Naive thymus-derived CD4-positive, alpha-beta T cell (primary cell): ENCODE measurements around the gene MAP1LC3A. TPM values are rescaled to one million over a fixed set of nuclear protein-coding genes. Genes with fewer than 3 reads are reported as not detected.

Experiments used
- ATAC-seq: fragments of 150-1000 bp; cut with Tn5 transposase; 2 replicates; pipeline ENCODE4 v1.10.0; 2021; ENCODE audit warnings: mild to moderate bottlenecking, moderate library complexity
- CTCF ChIA-PET: fragments of 350-600 bp; sonication (Branson Sonifier 250); formaldehyde crosslinking; loops from one replicate; lab custom pipeline; 2021; ENCODE audit warnings: antibody characterized with exemption; lab: Charles Lee
- POLR2A ChIA-PET: fragments of 350-600 bp; sonication (Branson Sonifier 250); formaldehyde crosslinking; loops from one replicate; lab custom pipeline; 2021; ENCODE audit warnings: antibody characterized with exemption, inconsistent platforms; lab: Charles Lee
- DNase-seq, 9 donors: peaks; one replicate each; pipeline versions ENCODE4 v3.0.0 to v3.0.0-alpha.2; 2020 to 2022; ENCODE audit warnings: mixed read lengths in 1 of 9
- H3K27ac ChIP-seq: one replicate; pipeline ENCODE4 v1.7.0; 2013; ENCODE audit warnings: mild to moderate bottlenecking, low read depth, low read length, moderate library complexity
- H3K27me3 ChIP-seq, 2 donors: one replicate each; pipeline ENCODE4 v1.7.0; 2013; ENCODE audit warnings: low read length in 2 of 2, mild to moderate bottlenecking in 2 of 2, moderate library complexity in 2 of 2; ENCODE audit not compliant: control insufficient read depth in 2 of 2, insufficient read depth in 2 of 2
- H3K36me3 ChIP-seq, 3 experiments: 1 replicate in 2 of 3; 2 replicates in 1 of 3; pipeline ENCODE4 v1.7.0; 2013; ENCODE audit warnings: low read length in 3 of 3, mild to moderate bottlenecking in 3 of 3, moderate library complexity in 1 of 3; ENCODE audit not compliant: insufficient read depth in 3 of 3, control insufficient read depth in 2 of 3
- H3K4me1 ChIP-seq, 2 donors: one replicate each; pipeline ENCODE4 v1.7.0; 2013; ENCODE audit warnings: low read length in 2 of 2, mild to moderate bottlenecking in 2 of 2, moderate library complexity in 1 of 2; ENCODE audit not compliant: control insufficient read depth in 2 of 2, insufficient read depth in 2 of 2
- H3K4me3 ChIP-seq: 2 replicates; pipeline ENCODE4 v1.7.0; 2013; ENCODE audit warnings: mild to moderate bottlenecking, low read length
- H3K9me3 ChIP-seq, 3 experiments: 1 replicate in 2 of 3; 2 replicates in 1 of 3; pipeline ENCODE4 v1.7.0; 2013; ENCODE audit warnings: low read length in 3 of 3; ENCODE audit not compliant: control insufficient read depth in 2 of 3
- H3K27ac Mint-ChIP-seq, 9 donors: one replicate each; pipeline ENCODE4 v1.8.0; 2020 to 2022; ENCODE audit warnings: mixed read lengths in 9 of 9, mild to moderate bottlenecking in 8 of 9, moderate library complexity in 5 of 9, inconsistent platforms in 2 of 9
- H3K27me3 Mint-ChIP-seq, 5 donors: one replicate each; pipeline ENCODE4 v1.8.0; 2021 to 2022; ENCODE audit warnings: mixed read lengths in 5 of 5, mild to moderate bottlenecking in 1 of 5
- H3K36me3 Mint-ChIP-seq, 5 donors: one replicate each; pipeline ENCODE4 v1.8.0; 2020 to 2022; ENCODE audit warnings: mixed read lengths in 5 of 5, mild to moderate bottlenecking in 3 of 5, inconsistent platforms in 1 of 5
- H3K4me1 Mint-ChIP-seq, 7 donors: one replicate each; pipeline ENCODE4 v1.8.0; 2020 to 2022; ENCODE audit warnings: mixed read lengths in 7 of 7, mild to moderate bottlenecking in 3 of 7, inconsistent platforms in 1 of 7
- H3K4me3 Mint-ChIP-seq, 10 donors: one replicate each; pipeline ENCODE4 v1.8.0; 2020 to 2022; ENCODE audit warnings: mild to moderate bottlenecking in 10 of 10, mixed read lengths in 10 of 10, moderate library complexity in 6 of 10, inconsistent platforms in 2 of 10
- H3K9me3 Mint-ChIP-seq, 11 donors: one replicate each; pipeline ENCODE4 v1.8.0; 2020 to 2022; ENCODE audit warnings: mixed read lengths in 11 of 11, mild to moderate bottlenecking in 4 of 11, inconsistent platforms in 1 of 11, moderate library complexity in 1 of 11
- intact Hi-C, 2 donors: fragments of 100-400 bp; cut with micrococcal nuclease; formaldehyde crosslinking; loops; one replicate each; pipeline ENCODE4 v1.15.1; 2023
- polyA plus RNA-seq, 2 donors: library from polyadenylated mRNA; unstranded; fragments of 300-500 nt; fragmentation: Illumina TruSeq; gene quantifications; one replicate each; pipeline ENCODE4 v1.2.3, GENCODE V29; 2021
- total RNA-seq, 6 experiments: library from RNA in 5 of 6; stranded (reverse) in 5 of 6; gene quantifications; 1 replicate in 5 of 6; 2 replicates in 1 of 6; pipeline ENCODE4 v1.2.3 and lab custom pipeline; 2021 to 2026

Gene MAP1LC3A
- total and polyA plus RNA-seq, 7 experiments from 2014 or later: 0.60 to 10.3 (median 1.7) TPM

GRCh38 chr20:34527016-34527415 lies 31.5 kb upstream of the MAP1LC3A start:
- Histone ChIP-seq H3K4me3 (no peak overlapping the region), H3K9me3 (no peaks in the 10 kb centered on the region), H3K4me1 (peaks cover 0 to 7% of the 10 kb centered on the region in 2 donors), H3K27ac (no peak overlapping the region), H3K27me3 (no peaks in the 10 kb centered on the region), H3K36me3 (peaks cover 7 to 71% (median 15%) of the 10 kb centered on the region in 3 experiments)
- POLR2A ChIA-PET: interaction anchor here (0.5 kb wide), 1 partner anchor 38 kb away, joined by 4 read pairs; no protein-coding TSS in a partner anchor
- H3K4me3 Mint-ChIP-seq: no peak overlapping the region
- DNase-seq (no peak), ATAC-seq (no peak)
- peaks cover 0 to 28% (median 9%) of the 10 kb centered on the region in 5 donors for H3K36me3 Mint-ChIP-seq
- no peaks in the 10 kb centered on the region for H3K27me3 Mint-ChIP-seq
- H3K27ac Mint-ChIP-seq: peak overlapping the region in 1 of 9 donors; percentile 75
- no peaks in the 10 kb centered on the region for H3K9me3 Mint-ChIP-seq
- H3K4me1 Mint-ChIP-seq: peaks cover 20 to 50% (median 30%) of the 10 kb centered on the region in 7 donors
- intact Hi-C loops: no loop called here
- CTCF ChIA-PET: no interaction called here

DNA sequence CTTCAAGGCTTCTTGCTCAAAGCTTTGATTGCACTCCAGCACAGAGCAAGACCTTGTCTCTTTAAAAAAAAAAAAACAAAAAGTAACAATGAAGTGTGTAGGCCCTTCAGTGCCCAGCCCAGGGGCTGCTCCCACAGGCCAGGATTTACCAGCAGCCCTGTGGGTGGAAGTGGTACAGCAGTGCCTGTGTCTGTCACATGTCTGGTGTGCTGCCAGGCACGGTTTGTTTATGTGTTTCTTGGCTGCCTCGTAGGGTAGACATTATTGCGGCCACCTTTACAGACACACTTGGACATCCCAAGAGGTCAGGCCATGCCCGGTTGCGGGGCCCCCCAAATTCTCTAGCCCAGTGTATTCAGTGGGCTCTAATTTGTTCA lies 29.6 kb upstream of the MAP1LC3A start:
- H3K4me1 ChIP-seq: no peaks in the 10 kb centered on the region
- no peaks in the 10 kb centered on the region for H3K9me3 Mint-ChIP-seq
- ChIA-PET POLR2A (no interaction called here), CTCF (no interaction called here)
- H3K27ac Mint-ChIP-seq: no peak overlapping the region
- H3K27ac ChIP-seq: no peak overlapping the region
- peaks cover 0 to 26% (median 6%) of the 10 kb centered on the region in 5 donors for H3K36me3 Mint-ChIP-seq
- H3K27me3 ChIP-seq: no peaks in the 10 kb centered on the region
- no peak overlapping the region for H3K4me3 ChIP-seq
- no peak for ATAC-seq
- peaks cover 8 to 33% (median 18%) of the 10 kb centered on the region in 7 donors for H3K4me1 Mint-ChIP-seq
- no peak for DNase-seq
- intact Hi-C loops: no loop called here
- H3K4me3 Mint-ChIP-seq: no peak overlapping the region
- H3K36me3 ChIP-seq: peaks cover 15 to 78% (median 15%) of the 10 kb centered on the region in 3 experiments
- no peaks in the 10 kb centered on the region for H3K9me3 ChIP-seq
- H3K27me3 Mint-ChIP-seq: no peaks in the 10 kb centered on the region

- Mint-ChIP-seq H3K4me3 (no peak overlapping the region), H3K36me3 (peaks cover 0 to 32% (median 6%) of the 10 kb centered on the region in 5 donors), H3K9me3 (no peaks in the 10 kb centered on the region)
Observed at GRCh38 chr20:34529742-34530141, 28.8 kb upstream of the MAP1LC3A start.

DNA sequence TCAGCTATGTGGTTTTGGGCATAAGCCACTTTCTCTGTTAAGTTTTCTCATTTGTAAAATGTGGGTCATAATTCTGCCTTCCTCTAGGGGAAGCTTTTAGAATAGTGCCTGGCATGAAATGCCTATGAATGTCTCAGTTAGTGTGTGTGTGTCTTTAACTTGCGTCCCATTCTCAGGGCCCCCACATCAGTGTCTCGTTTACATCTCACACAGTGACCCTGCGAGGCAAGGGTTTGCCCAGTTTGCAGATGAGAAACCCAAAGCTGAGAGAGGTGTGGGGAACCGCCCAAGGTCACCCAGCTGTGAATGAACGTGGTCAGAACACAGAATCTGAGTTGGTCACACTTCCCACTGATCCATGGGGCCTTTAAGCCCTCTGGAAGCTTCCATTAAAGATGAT lies 28.2 kb upstream of the MAP1LC3A start:
- Mint-ChIP-seq H3K27ac (peak overlapping the region in 2 of 9 donors; percentile 8 to 77), H3K4me1 (peaks cover 5 to 24% (median 14%) of the 10 kb centered on the region in 7 donors), H3K9me3 (no peaks in the 10 kb centered on the region), H3K4me3 (no peak overlapping the region), H3K27me3 (no peaks in the 10 kb centered on the region), H3K36me3 (peaks cover 0 to 37% (median 7%) of the 10 kb centered on the region in 5 donors)
- Histone ChIP-seq H3K9me3 (no peaks in the 10 kb centered on the region), H3K4me1 (no peaks in the 10 kb centered on the region), H3K27ac (no peak overlapping the region), H3K4me3 (no peak overlapping the region), H3K36me3 (peaks cover 15 to 85% (median 22%) of the 10 kb centered on the region in 3 experiments), H3K27me3 (no peaks in the 10 kb centered on the region)
- DNase-seq (no peak), ATAC-seq (no peak)
- ChIA-PET POLR2A (interaction anchor here (1.1 to 1.3 kb wide), 2 partner anchors 14 to 28 kb away, joined by 3 to 4 read pairs; partner anchors contain the start of genes DYNLRB1 and MAP1LC3A), CTCF (interaction anchor here (0.6 kb wide), 1 partner anchor 122 kb away, joined by 3 read pairs; no protein-coding TSS in a partner anchor)
- intact Hi-C loops: no loop called here

More at GRCh38 chr20:34529742-34530141, 28.8 kb upstream of the MAP1LC3A start:
- Mint-ChIP-seq H3K27me3 (no peaks in the 10 kb centered on the region), H3K27ac (no peak overlapping the region), H3K4me1 (peaks cover 5 to 27% (median 14%) of the 10 kb centered on the region in 7 donors)
- Histone ChIP-seq H3K9me3 (no peaks in the 10 kb centered on the region), H3K4me1 (no peaks in the 10 kb centered on the region), H3K4me3 (no peak overlapping the region), H3K36me3 (peaks cover 15 to 82% (median 17%) of the 10 kb centered on the region in 3 experiments), H3K27me3 (no peaks in the 10 kb centered on the region), H3K27ac (no peak overlapping the region)
- intact Hi-C loops: no loop called here
- CTCF ChIA-PET: interaction anchor here (0.6 kb wide), 1 partner anchor 121 kb away, joined by 3 read pairs; no protein-coding TSS in a partner anchor
- ATAC-seq (no peak), DNase-seq (no peak)
- POLR2A ChIA-PET: interaction anchor here (1.1 kb wide), 1 partner anchor 14 kb away, joined by 3 read pairs; the partner anchor contains the start of gene DYNLRB1

DNA sequence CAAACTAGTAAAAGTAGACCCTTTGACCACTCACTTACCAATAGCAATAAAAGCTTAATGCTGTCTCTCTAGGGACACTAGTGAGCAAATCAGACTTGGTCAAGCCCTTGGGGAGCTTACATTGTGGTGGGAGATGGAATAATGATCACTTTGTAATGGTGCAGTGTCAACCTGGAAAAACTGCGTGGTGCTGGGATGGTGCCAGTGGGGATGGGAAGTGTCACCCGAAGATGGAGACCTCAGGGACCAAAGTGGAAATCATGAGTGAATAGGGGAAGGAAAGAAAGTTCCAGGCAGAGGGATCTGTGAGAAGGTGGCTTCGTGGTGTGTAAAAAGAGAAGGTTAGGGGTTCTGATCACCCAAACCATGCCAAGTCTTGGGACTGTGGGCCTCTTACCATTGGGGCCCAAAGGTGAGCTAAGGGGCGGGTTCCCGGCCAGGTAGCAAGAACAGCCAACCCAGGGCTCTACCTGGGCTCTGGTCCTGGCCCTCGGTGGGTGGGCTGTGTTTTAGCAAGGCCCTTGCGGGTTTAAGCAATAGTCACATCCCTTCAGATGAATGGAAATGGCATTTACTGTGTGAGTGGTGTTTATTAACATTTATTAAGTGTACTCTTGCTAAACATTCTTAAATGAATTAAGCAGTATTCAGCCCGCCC lies 26.8 kb upstream of the MAP1LC3A start:
- Histone ChIP-seq H3K27ac (no peak overlapping the region), H3K4me1 (no peaks in the 10 kb centered on the region), H3K36me3 (peaks cover 15 to 88% (median 22%) of the 10 kb centered on the region in 3 experiments), H3K4me3 (no peak overlapping the region), H3K9me3 (no peaks in the 10 kb centered on the region), H3K27me3 (no peaks in the 10 kb centered on the region)
- Mint-ChIP-seq H3K9me3 (no peaks in the 10 kb centered on the region), H3K4me3 (no peak overlapping the region), H3K4me1 (peaks cover 4 to 22% (median 9%) of the 10 kb centered on the region in 7 donors), H3K27me3 (no peaks in the 10 kb centered on the region), H3K36me3 (peaks cover 0 to 35% (median 10%) of the 10 kb centered on the region in 5 donors), H3K27ac (peak overlapping the region in 2 of 9 donors; percentile 23 to 59)
- CTCF ChIA-PET: interaction anchor here (1.2 kb wide), 1 partner anchor 8 kb away, joined by 3 read pairs; no protein-coding TSS in a partner anchor
- intact Hi-C loops: no loop called here
- ATAC-seq (no peak), DNase-seq (no peak)
- POLR2A ChIA-PET: no interaction called here

DNA sequence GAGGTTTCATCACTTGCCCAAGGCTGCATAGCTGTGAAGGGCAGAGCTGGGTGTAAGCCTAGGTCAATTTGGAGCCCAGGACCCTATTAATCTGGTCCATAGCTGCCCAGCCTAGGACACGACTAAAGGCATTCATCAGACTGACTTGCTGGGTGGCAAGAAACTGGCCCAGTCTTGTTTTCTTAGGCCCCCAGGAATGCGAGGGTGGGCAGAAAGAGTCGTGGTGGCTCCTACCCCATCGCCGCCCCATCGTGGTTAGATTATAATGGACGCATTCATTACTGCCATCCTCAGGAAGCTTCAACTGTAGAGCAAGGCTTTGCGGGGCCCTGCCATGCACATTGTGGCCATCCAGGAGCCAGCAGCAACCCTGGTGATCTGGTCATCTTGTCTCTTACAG lies 26.2 kb upstream of the MAP1LC3A start:
- Histone ChIP-seq H3K9me3 (no peaks in the 10 kb centered on the region), H3K27me3 (no peaks in the 10 kb centered on the region), H3K36me3 (peaks cover 10 to 88% (median 18%) of the 10 kb centered on the region in 3 experiments), H3K4me3 (no peak overlapping the region), H3K27ac (no peak overlapping the region), H3K4me1 (no peaks in the 10 kb centered on the region)
- no peaks in the 10 kb centered on the region for H3K27me3 Mint-ChIP-seq
- H3K27ac Mint-ChIP-seq: no peak overlapping the region
- peaks cover 4 to 25% (median 9%) of the 10 kb centered on the region in 7 donors for H3K4me1 Mint-ChIP-seq
- no peaks in the 10 kb centered on the region for H3K9me3 Mint-ChIP-seq
- H3K4me3 Mint-ChIP-seq: no peak overlapping the region
- no peak for DNase-seq
- ChIA-PET POLR2A (interaction anchor here (0.5 kb wide), 1 partner anchor 227 kb away, joined by 3 read pairs; no protein-coding TSS in a partner anchor), CTCF (no interaction called here)
- ATAC-seq: no peak
- intact Hi-C loops: no loop called here
- H3K36me3 Mint-ChIP-seq: peaks cover 0 to 35% (median 8%) of the 10 kb centered on the region in 5 donors
